SK-N-SH (cell line): ENCODE results near the gene SPATS1.
A peak's percentile ranks its signal among the peaks of the same experiment; 100 is the strongest.

ENCODE experiments used
- ELF1 ChIP-seq: IDR thresholded peaks from 2 replicates; pipeline ENCODE4 v1.4.0; 2012
- GATA2 ChIP-seq: sonication (generic); formaldehyde crosslinking; IDR thresholded peaks from 2 replicates; pipeline ENCODE4 v1.5.0; 2020; ENCODE audit warnings: mild to moderate bottlenecking, missing genetic modification reagents
- MAX ChIP-seq: IDR thresholded peaks from 2 replicates; pipeline ENCODE4 v1.4.0; 2012; ENCODE audit warnings: low read depth
- NFIC ChIP-seq: IDR thresholded peaks from 2 replicates; pipeline ENCODE4 v1.4.0; 2012; ENCODE audit warnings: borderline replicate concordance
- RAD21 ChIP-seq: IDR thresholded peaks from 2 replicates; pipeline ENCODE4 v1.6.1; 2012; ENCODE audit warnings: mild to moderate bottlenecking, low read length
- RCOR1 ChIP-seq: fragments of 150-350 bp; IDR thresholded peaks from 2 replicates; pipeline ENCODE4 v1.6.1; 2017; ENCODE audit warnings: antibody characterized with exemption, low read length
- REST ChIP-seq: IDR thresholded peaks from 2 replicates; pipeline ENCODE4 v1.6.1; 2012; ENCODE audit warnings: mild to moderate bottlenecking, low read depth, low read length, moderate library complexity
- SMC3 ChIP-seq: IDR thresholded peaks from 2 replicates; pipeline ENCODE4 v1.6.1; 2012; ENCODE audit warnings: low read depth, low read length, improper control_type of control experiment
- TAF1 ChIP-seq: IDR thresholded peaks from 2 replicates; pipeline ENCODE4 v1.6.1; 2012; ENCODE audit warnings: low read depth, mild to moderate bottlenecking, low read length, moderate library complexity, borderline replicate concordance
- TCF12 ChIP-seq: IDR thresholded peaks from 2 replicates; pipeline ENCODE4 v1.4.0; 2012
- YY1 ChIP-seq: IDR thresholded peaks from 2 replicates; pipeline ENCODE4 v1.4.0; 2012; ENCODE audit warnings: low read depth, mild to moderate bottlenecking
- TF ChIP-seq, protein P1 (sequence below): fragments of 200-600 bp; sonication (generic); IDR thresholded peaks from 2 replicates; pipeline ENCODE4 v1.6.1; 2017; ENCODE audit warnings: antibody characterized with exemption, mild to moderate bottlenecking, moderate library complexity

- peak; percentile 89 for TF ChIP-seq SMC3
- no peak for TF ChIP-seq RCOR1
- TF ChIP-seq ELF1 = no peak
- TF ChIP-seq YY1 = no peak
- no peak for TF ChIP-seq NFIC
- TF ChIP-seq, protein P1, sequence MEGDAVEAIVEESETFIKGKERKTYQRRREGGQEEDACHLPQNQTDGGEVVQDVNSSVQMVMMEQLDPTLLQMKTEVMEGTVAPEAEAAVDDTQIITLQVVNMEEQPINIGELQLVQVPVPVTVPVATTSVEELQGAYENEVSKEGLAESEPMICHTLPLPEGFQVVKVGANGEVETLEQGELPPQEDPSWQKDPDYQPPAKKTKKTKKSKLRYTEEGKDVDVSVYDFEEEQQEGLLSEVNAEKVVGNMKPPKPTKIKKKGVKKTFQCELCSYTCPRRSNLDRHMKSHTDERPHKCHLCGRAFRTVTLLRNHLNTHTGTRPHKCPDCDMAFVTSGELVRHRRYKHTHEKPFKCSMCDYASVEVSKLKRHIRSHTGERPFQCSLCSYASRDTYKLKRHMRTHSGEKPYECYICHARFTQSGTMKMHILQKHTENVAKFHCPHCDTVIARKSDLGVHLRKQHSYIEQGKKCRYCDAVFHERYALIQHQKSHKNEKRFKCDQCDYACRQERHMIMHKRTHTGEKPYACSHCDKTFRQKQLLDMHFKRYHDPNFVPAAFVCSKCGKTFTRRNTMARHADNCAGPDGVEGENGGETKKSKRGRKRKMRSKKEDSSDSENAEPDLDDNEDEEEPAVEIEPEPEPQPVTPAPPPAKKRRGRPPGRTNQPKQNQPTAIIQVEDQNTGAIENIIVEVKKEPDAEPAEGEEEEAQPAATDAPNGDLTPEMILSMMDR = peak; percentile 84
- no peak for TF ChIP-seq TCF12
- no peak for TF ChIP-seq MAX
- TF ChIP-seq TAF1 = no peak
- TF ChIP-seq RAD21 = peak; percentile 92
- TF ChIP-seq GATA2 (CRISPR knock-in tag) = no peak
- no peak for TF ChIP-seq REST
Measured at GRCh38 chr6:44338228-44339122, 4.0 kb upstream of the SPATS1 start.
